SU-DHL-6 (cell line): ENCODE data around the gene CAMK2N2.

Source experiments
- H2AFZ ChIP-seq: fragments of 200-600 bp; sonication (generic); 2 replicates; pipeline ENCODE4 v1.6.1; 2014; ENCODE audit warnings: low read depth, mild to moderate bottlenecking, moderate library complexity, mixed read lengths, antibody characterized with exemption, low read length; ENCODE audit not compliant: severe bottlenecking
- H3F3A ChIP-seq: fragments of 200-600 bp; shearing (Covaris generic); 2 replicates; pipeline ENCODE4 v1.6.0; 2016; ENCODE audit warnings: antibody characterized with exemption, mild to moderate bottlenecking; ENCODE audit not compliant: insufficient read depth
- H3K27ac ChIP-seq: fragments of 200-600 bp; sonication (generic); 2 replicates; pipeline ENCODE4 v1.5.1; 2016; ENCODE audit warnings: low read depth, mild to moderate bottlenecking, low read length, moderate library complexity, mixed read lengths
- H3K27me3 ChIP-seq: fragments of 200-600 bp; sonication (generic), shearing (Covaris generic); 2 replicates; pipeline ENCODE4 v1.6.0; 2014; ENCODE audit warnings: mild to moderate bottlenecking, low read length
- H3K36me3 ChIP-seq: fragments of 200-600 bp; sonication (generic); 2 replicates; pipeline ENCODE4 v1.6.1; 2014; ENCODE audit warnings: mild to moderate bottlenecking, low read length, mixed read lengths
- H3K4me2 ChIP-seq: fragments of 300-600, 200-600 bp; shearing (Covaris generic), sonication (generic); 2 replicates; pipeline ENCODE4 v1.6.0; 2014; ENCODE audit warnings: low read length, low read depth, mild to moderate bottlenecking; ENCODE audit not compliant: poor library complexity, severe bottlenecking
- H3K4me3 ChIP-seq: fragments of 200-600 bp; sonication (generic); 2 replicates; pipeline ENCODE4 v1.5.1; 2014; ENCODE audit warnings: antibody characterized with exemption, low read length, mild to moderate bottlenecking, mixed read lengths; ENCODE audit not compliant: insufficient read depth, poor library complexity, severe bottlenecking
- H3K79me2 ChIP-seq: fragments of 200-600 bp; sonication (generic); 2 replicates; pipeline ENCODE4 v1.6.1; 2014; ENCODE audit warnings: mild to moderate bottlenecking, low read length, moderate library complexity; ENCODE audit not compliant: insufficient read depth
- H3K9ac ChIP-seq: fragments of 200-600 bp; sonication (generic); 2 replicates; pipeline ENCODE4 v1.7.0; 2014; ENCODE audit warnings: mild to moderate bottlenecking, low read length
- H3K9me2 ChIP-seq: fragments of 200-600 bp; sonication (generic); replicated peaks from 2 replicates; pipeline ENCODE4 v1.6.1; 2014; ENCODE audit warnings: low read length; ENCODE audit not compliant: insufficient read depth
- H3K9me3 ChIP-seq: fragments of 200-600 bp; sonication (generic); 2 replicates; pipeline ENCODE4 v1.6.1; 2014; ENCODE audit warnings: low read length, mixed read lengths; ENCODE audit not compliant: insufficient read depth
- H4K20me1 ChIP-seq: fragments of 200-600 bp; sonication (generic); 2 replicates; pipeline ENCODE4 v1.6.1; 2014; ENCODE audit warnings: low read depth, mild to moderate bottlenecking, antibody characterized with exemption, low read length, moderate library complexity, mixed read lengths
- CTCF ChIP-seq: fragments of 200-600 bp; sonication (generic); IDR thresholded peaks from one replicate; pipeline ENCODE4 v1.5.1; 2017; ENCODE audit warnings: antibody characterized with exemption, mild to moderate bottlenecking, low read length, moderate library complexity; ENCODE audit not compliant: insufficient read depth, poor library complexity, severe bottlenecking
- EZH2phosphoT487 ChIP-seq: fragments of 200-600 bp; sonication (generic), shearing (Covaris generic); conservative IDR thresholded peaks from 2 replicates; pipeline ENCODE4 v1.6.1; 2018; ENCODE audit warnings: mild to moderate bottlenecking, antibody characterized with exemption, low read length, moderate library complexity, mixed read lengths

Gene CAMK2N2

GRCh38 chr3:184290331-184290730, 29.0 kb upstream of the CAMK2N2 start:
- TF ChIP-seq CTCF: no peak
- TF ChIP-seq EZH2phosphoT487: no peak
- Histone ChIP-seq H3K79me2 (no peaks in the 10 kb centered on the region), H3K27me3 (no peaks in the 10 kb centered on the region), H3K27ac (no peak overlapping the region), H3K4me2 (no peak overlapping the region), H4K20me1 (no peaks in the 10 kb centered on the region), H3K9me3 (no peaks in the 10 kb centered on the region), H3K9ac (no peak overlapping the region), H3F3A (no peaks in the 10 kb centered on the region), H3K4me3 (no peak overlapping the region), H3K36me3 (no peaks in the 10 kb centered on the region), H3K9me2 (no peaks in the 10 kb centered on the region), H2AFZ (no peak overlapping the region)

GRCh38 chr3:184289426-184289938, 28.1 kb upstream of the CAMK2N2 start:
- TF ChIP-seq CTCF (peak; percentile 58), EZH2phosphoT487 (no peak)
- Histone ChIP-seq H3K9me3 (no peaks in the 10 kb centered on the region), H3K4me3 (no peak overlapping the region), H2AFZ (no peak overlapping the region), H3K27me3 (no peaks in the 10 kb centered on the region), H4K20me1 (no peaks in the 10 kb centered on the region), H3K27ac (no peak overlapping the region), H3K4me2 (no peak overlapping the region), H3K79me2 (no peaks in the 10 kb centered on the region), H3K9ac (no peak overlapping the region), H3K36me3 (no peaks in the 10 kb centered on the region), H3F3A (no peaks in the 10 kb centered on the region), H3K9me2 (no peaks in the 10 kb centered on the region)

- H3K9me3 ChIP-seq: no peaks in the 10 kb centered on the region
Measured at GRCh38 chr3:184284696-184285095, 23.3 kb upstream of the CAMK2N2 start.

More at GRCh38 chr3:184284696-184285095, 23.3 kb upstream of the CAMK2N2 start:
- no peak overlapping the region for H3K27ac ChIP-seq
- no peaks in the 10 kb centered on the region for H3K9me2 ChIP-seq
- no peak for TF ChIP-seq CTCF
- TF ChIP-seq EZH2phosphoT487: no peak
- no peak overlapping the region for H3K9ac ChIP-seq
- H2AFZ ChIP-seq: no peak overlapping the region
- no peak overlapping the region for H3K4me3 ChIP-seq
- no peaks in the 10 kb centered on the region for H3K36me3 ChIP-seq
- H3K27me3 ChIP-seq: no peaks in the 10 kb centered on the region
- no peaks in the 10 kb centered on the region for H3F3A ChIP-seq
- H3K79me2 ChIP-seq: no peaks in the 10 kb centered on the region
- H4K20me1 ChIP-seq: no peaks in the 10 kb centered on the region
- H3K4me2 ChIP-seq: no peak overlapping the region
